Breast epithelium (tissue), 3 donors: Measurements from ENCODE around the gene RBM17.

Experiments
- POLR2A ChIP-seq: fragments of 450-650 bp; IDR thresholded peaks from one replicate; pipeline ENCODE4 v1.6.1; 2016; ENCODE audit warnings: antibody characterized with exemption, mild to moderate bottlenecking, moderate library complexity
- POLR2AphosphoS5 ChIP-seq, 3 donors: sonication (generic); formaldehyde crosslinking; IDR thresholded peaks; one replicate each; pipeline ENCODE4 v1.6.1; 2017; ENCODE audit warnings: antibody characterized with exemption in 3 of 3
- TF ChIP-seq, protein P1 (sequence below), 3 donors: fragments of 450-650 bp; IDR thresholded peaks; one replicate each; pipeline ENCODE4 v1.5.1; 2016 to 2017; ENCODE audit warnings: antibody characterized with exemption in 3 of 3, mild to moderate bottlenecking in 3 of 3, moderate library complexity in 3 of 3

DNA sequence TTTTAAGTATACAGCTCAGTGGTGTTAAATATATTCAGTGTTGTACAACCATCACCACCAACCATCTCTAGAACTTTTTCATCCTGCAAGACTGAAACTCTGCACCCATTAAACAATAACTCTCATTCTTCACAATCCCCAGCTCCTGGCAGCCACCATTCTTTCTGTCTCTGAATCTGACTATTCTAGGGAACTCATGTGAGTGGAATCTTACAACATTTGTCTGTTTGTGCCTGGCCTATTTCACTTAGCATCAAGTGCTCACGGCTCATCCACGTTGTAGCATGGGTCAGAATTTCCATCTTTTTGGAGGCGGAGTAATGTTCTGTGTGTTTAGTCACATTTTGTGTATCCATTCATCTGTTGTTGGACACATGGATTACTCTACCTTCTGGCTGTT, 73.1 kb downstream of the RBM17 start:
- TF ChIP-seq POLR2A (no peak), POLR2AphosphoS5 (IDR thresholded peaks at IDR 0.05) (no peak)
- TF ChIP-seq, protein P1, sequence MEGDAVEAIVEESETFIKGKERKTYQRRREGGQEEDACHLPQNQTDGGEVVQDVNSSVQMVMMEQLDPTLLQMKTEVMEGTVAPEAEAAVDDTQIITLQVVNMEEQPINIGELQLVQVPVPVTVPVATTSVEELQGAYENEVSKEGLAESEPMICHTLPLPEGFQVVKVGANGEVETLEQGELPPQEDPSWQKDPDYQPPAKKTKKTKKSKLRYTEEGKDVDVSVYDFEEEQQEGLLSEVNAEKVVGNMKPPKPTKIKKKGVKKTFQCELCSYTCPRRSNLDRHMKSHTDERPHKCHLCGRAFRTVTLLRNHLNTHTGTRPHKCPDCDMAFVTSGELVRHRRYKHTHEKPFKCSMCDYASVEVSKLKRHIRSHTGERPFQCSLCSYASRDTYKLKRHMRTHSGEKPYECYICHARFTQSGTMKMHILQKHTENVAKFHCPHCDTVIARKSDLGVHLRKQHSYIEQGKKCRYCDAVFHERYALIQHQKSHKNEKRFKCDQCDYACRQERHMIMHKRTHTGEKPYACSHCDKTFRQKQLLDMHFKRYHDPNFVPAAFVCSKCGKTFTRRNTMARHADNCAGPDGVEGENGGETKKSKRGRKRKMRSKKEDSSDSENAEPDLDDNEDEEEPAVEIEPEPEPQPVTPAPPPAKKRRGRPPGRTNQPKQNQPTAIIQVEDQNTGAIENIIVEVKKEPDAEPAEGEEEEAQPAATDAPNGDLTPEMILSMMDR (IDR thresholded peaks at IDR 0.05), result no peak
